GM19463 (cell line): Measurements from ENCODE around the gene MAP2K6.
"Not testable (repeated sequence)": the region's sequence is repeated elsewhere in the genome, so short reads cannot be mapped to it uniquely, and the experiment has no call there.

Experiments used
- ATAC-seq: cut with Tn5 transposase; IDR thresholded peaks from one replicate; pipeline ENCODE4 v1.9.1; 2021; ENCODE audit warnings: mild to moderate bottlenecking, moderate library complexity; ENCODE audit not compliant: unreplicated experiment

MAP2K6 gene

DNA sequence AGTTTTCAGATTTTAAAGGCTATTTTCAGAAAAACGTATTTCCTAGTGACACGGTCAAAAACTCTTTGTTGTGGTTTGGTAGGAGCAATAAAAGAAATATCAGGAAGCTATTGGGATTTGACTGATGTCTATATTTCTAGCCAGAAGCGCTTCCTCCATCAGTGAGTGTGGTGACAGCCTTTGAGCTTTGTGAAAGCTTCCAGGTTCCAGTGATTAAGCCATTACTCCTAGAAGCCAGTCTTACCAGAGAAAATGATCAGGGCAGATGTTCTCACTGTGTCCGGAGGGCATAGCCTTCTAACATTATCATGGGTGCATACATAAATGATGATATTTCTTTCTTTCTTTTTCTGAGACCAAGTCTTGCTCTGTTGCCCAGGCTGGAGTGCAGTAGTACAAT, 39.6 kb downstream of the MAP2K6 start:
- no peak for ATAC-seq

DNA sequence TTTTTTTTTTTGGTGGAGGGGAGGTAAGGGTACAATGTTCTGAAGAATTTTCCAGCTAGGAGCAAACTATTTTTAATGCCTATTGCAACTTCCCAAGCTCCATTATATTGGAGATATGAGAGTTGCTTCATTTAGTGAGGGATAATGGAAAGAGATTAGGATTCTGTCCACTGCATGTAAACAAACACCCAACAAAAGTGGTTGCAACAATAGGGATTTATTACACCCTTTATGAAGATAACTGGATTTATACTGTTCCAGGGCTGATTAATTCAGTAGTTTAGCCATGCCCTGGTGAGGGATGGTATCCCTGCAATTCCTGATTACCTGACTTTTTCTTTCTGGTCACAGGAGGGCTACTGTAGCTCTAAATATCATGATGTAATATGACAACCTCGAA, 40.5 kb downstream of the MAP2K6 start:
- ATAC-seq, result no peak

- peak; percentile 66 for ATAC-seq
Measured at GRCh38 chr17:69457603-69458002, 43.1 kb downstream of the MAP2K6 start.

DNA sequence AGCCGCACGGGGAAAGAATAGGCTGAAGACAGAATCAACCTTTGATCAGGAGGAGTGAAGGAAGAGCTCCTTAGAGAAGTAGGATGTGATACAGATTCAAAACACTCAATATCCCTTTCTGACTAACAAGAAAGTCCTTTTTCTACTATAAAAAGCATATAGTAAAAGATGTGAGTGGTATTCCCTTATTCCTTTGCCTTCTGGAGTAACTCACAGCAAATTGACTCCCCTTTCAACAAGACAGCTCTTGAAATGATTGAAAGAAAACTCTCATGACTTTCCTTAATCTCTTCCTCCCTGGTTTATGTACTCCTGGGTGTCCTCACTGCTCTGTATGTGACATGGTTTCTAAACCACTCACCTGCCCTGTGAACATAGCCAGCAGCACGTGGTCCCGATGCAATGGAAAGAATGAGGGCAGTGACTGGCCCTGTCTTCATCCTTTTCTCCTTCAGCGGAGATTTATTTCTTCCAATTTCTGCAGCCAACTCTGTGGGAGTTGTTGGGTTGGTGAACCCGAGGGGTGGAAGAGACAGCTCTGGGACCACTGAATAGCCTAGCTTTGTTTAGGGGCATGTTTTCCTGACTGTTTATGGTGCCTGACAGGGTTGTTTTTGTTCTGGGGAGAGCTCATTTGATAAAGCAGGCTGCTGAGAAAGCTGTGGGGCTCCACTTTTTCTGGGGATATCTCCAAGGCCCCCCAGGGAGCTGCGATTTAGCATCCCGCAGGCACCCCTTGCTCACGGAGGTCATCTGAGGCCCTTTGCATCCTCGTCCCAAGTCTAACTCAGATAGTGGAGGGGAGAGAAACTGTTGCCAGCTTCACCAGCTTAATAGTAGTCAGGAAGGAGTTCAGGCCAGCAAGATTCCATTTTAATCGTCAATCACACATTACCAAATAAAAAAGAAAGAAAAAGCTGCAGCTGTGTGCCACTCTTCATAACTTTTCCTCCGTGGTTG, 46.7 kb downstream of the MAP2K6 start:
- no peak for ATAC-seq

GRCh38 chr17:69461951-69462369, 47.5 kb downstream of the MAP2K6 start:
- no peak for ATAC-seq

DNA sequence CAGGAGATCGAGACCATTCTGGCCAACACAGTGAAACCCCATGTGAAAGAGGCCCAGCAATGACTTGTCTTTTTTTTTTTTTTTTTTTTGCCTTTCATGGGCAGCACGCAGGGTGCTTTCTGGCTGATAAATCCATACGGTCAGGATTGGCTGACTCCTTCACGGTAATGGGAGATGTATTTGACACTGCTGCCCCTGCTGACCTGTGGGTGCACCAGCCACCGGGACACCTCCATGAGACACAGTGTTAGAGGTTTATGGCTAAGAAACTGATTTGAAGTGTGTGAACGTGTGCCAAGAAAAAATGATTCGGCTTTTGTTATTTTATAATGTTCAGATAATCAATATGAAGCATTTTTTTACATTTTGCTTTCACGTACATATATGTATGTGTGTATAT, 48.4 kb downstream of the MAP2K6 start:
- no peak for ATAC-seq

DNA sequence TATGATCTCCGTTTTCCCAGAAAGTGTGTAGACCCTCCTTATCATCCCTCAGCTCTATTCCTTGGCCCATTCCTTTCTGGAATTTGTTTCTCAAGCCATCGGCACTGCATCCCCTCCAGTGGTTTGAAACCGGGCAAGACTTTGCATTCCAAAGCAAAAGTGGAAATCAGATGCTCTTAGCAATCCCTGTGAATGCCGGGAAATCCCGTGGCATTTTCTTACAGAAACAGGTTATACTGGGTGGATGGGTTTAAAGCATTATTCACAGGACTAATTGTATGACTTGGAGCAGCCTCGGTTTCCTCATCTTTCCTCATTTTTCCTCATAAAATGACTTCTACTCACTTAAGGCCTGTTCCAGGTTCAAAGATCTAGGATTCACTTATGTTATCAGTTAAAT, 52.0 kb downstream of the MAP2K6 start:
- ATAC-seq, result no peak

DNA sequence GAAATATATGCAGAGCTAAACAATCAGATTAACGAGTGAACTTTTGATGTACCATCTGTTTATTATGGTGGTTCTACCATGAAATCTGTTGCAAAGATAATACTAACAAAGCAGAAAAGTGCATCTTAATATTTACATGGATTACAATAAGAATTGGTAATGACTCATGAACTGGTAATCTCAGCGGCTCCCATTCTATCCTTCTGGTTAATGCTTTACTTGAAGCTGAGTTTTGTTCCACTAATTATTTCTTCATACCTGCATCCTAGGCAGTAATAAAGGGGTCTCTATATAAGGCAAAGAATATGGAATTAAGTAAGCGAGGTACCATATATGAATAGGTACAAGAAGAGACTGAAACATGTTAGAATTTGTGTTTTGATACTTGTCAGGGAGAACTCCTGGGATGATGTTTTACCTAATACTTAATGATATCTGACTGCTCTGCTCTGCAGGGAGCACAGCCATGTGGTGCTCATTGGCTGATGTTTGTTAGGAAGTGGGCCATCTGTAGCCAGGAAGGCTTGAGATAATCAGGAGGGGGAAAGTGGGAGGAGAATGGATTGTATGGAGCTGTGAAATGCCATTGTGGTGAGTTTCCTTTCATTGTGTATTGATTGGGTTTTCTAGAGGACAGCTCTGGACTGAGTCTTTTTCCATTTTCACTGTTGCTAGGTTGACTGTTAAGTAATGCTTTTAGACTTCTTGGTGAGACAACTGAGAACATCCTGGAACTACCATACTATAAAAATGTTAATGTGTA, 52.6 kb downstream of the MAP2K6 start:
- no peak for ATAC-seq

- no peak for ATAC-seq
Measured at GRCh38 chr17:69468207-69468606, 53.7 kb downstream of the MAP2K6 start.

DNA sequence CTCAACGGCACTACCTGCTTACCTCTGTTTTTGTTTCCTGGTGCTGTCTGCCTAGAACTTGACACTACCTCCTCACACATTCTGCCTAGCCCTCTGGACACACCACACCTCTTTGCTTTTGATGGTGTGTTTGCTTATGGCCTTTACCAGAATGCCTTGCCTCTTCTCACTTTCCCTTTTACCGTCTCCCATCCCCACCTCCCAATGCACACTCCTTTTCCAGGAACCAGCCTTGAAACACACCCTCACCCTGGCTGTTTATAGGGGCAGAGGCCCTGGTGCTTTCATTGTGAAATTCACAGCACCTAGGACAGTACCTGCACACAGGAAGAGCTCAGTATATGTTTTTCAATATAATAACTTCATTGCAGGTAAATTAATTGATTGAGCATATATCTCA, 56.2 kb downstream of the MAP2K6 start:
- ATAC-seq, result no peak

DNA sequence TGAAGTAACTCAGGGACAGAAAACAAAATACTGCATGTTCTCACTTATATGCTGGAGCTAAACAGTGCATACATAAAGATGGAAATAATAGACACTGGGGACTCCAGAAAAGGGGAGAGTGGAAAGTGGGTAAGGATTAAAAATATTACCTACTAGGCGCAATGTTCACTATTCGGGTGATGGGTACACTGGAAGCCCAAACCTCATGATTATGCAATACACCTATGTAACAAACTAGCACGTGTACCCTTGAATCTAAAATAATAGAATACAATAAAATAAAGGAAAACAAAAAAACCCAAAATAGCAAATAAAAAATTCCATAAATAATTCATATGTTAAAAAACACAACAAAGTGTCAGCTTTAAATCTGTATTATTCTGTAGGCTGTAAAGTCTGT, 56.9 kb downstream of the MAP2K6 start:
- ATAC-seq, result no peak

GRCh38 chr17:69473841-69474831, 59.6 kb downstream of the MAP2K6 start:
- no peak for ATAC-seq

DNA sequence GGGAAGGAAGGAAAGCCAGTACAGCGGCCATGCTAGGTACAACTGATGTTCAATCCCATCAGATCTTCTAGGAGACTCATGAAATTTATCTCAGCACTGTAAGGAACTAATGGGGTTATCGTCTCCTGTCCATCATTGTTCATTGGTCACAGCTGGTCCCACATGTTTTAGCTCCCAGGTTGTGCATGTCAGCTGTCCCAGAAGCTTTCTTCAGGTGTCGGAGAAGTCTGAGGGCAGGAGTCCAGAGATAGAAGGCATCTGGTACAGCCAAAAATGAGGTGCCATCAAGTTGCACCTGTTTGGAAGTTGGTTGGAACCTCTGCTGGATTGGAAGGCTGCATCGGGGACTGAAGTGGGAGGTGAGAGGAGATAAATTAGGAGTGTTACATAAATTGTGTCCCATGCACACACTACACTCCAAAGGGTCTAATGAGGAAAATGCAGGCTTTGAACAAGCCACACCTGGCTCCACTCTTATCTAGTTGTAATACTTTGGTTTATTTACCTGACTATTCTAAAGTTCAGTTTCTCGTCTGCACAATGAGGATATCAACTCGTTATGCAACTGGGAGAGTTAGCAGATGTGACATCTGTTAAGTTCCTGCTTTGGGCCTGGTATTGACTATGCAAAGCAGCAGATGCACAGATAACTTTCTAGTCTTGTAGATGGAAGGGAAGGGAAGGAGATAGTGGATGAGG, 62.9 kb downstream of the MAP2K6 start:
- no peak for ATAC-seq

GRCh38 chr17:69477903-69478266, 63.4 kb downstream of the MAP2K6 start:
- no peak for ATAC-seq

DNA sequence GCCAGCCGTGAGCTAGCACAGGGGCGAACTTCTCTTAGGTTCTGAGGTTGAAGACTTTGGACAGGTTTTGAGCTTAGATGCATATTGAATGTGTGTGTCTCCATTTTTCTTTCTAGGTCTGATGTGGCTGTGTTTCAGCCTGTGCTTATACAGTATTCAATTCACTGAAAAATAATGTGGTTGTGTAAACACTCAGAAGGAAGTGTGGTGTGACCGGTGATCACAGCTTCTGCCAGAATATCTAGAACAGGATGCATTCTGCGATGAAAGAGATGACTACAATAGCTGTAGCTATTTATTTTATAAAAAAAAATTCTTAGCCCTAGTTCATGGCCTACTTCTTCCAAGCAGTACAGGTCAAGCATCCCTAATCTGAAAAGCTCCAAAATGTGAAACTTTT, 64.4 kb downstream of the MAP2K6 start:
- ATAC-seq, result no peak

DNA sequence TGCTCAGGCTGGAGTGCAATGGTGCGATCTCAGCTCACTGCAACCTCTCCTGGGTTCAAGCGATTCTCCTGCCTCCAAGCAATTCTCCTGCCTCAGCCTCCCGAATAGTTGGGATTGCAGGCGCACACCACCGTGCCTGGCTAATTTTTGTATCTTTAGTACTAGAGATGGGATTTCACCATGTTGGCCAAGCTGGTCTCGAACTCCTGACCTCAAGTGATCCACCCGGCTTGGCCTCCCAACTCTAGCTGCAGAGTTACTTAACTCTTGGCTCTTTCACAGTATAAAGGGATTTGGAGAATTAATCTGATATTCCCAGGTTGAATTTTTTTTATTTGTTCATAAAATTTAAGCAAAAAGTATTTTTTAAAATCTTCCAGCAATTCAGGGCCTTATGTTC, 65.3 kb downstream of the MAP2K6 start:
- not testable (repeated sequence) for ATAC-seq

GRCh38 chr17:69480245-69480644, 65.7 kb downstream of the MAP2K6 start:
- no peak for ATAC-seq

- ATAC-seq, result no peak
Measured at GRCh38 chr17:69485251-69485661, 70.8 kb downstream of the MAP2K6 start.

GRCh38 chr17:69485901-69486643, 71.6 kb downstream of the MAP2K6 start:
- no peak for ATAC-seq
